GM21423 (cell line): ENCODE results near the gene RASA1.
A peak's percentile ranks its signal among the peaks of the same experiment; 100 is the strongest.

Experiments
- ATAC-seq: cut with Tn5 transposase; IDR thresholded peaks from one replicate; pipeline ENCODE4 v1.9.1; 2021; ENCODE audit warnings: mild to moderate bottlenecking, moderate library complexity; ENCODE audit not compliant: unreplicated experiment

RASA1 gene

GRCh38 chr5:87359106-87359505 is 91.4 kb downstream of the RASA1 start:
- ATAC-seq = no peak

- ATAC-seq = no peak
Measured at GRCh38 chr5:87360132-87360531, 92.4 kb downstream of the RASA1 start.

- no peak for ATAC-seq
Measured at GRCh38 chr5:87361031-87361445, 93.4 kb downstream of the RASA1 start.

GRCh38 chr5:87361536-87362213 is 94.0 kb downstream of the RASA1 start:
- ATAC-seq = no peak

GRCh38 chr5:87367243-87367642 is 99.6 kb downstream of the RASA1 start:
- ATAC-seq = no peak

GRCh38 chr5:87368601-87369000 is 100.9 kb downstream of the RASA1 start:
- no peak for ATAC-seq

- ATAC-seq = no peak
Measured at GRCh38 chr5:87369431-87369830, 101.7 kb downstream of the RASA1 start.

- ATAC-seq = no peak
Measured at GRCh38 chr5:87372705-87373104, 105.0 kb downstream of the RASA1 start.

GRCh38 chr5:87382224-87382623 is 114.5 kb downstream of the RASA1 start:
- ATAC-seq = no peak

- no peak for ATAC-seq
Measured at GRCh38 chr5:87383216-87383615, 115.5 kb downstream of the RASA1 start.

GRCh38 chr5:87385802-87386201 is 118.1 kb downstream of the RASA1 start:
- ATAC-seq = no peak

- no peak for ATAC-seq
Measured at GRCh38 chr5:87388129-87388528, 120.4 kb downstream of the RASA1 start.

GRCh38 chr5:87389296-87390034 is 121.8 kb downstream of the RASA1 start:
- no peak for ATAC-seq

GRCh38 chr5:87390075-87390474 is 122.4 kb downstream of the RASA1 start:
- ATAC-seq = peak; percentile 49

- no peak for ATAC-seq
Measured at GRCh38 chr5:87390576-87391199, 123.0 kb downstream of the RASA1 start.

GRCh38 chr5:87392170-87392569 is 124.5 kb downstream of the RASA1 start:
- ATAC-seq = no peak

- no peak for ATAC-seq
Measured at GRCh38 chr5:87392801-87393200, 125.1 kb downstream of the RASA1 start.

- ATAC-seq = no peak
Measured at GRCh38 chr5:87393331-87393730, 125.6 kb downstream of the RASA1 start.

GRCh38 chr5:87394411-87395165 is 126.9 kb downstream of the RASA1 start:
- ATAC-seq = no peak

GRCh38 chr5:87398981-87399614 is 131.4 kb downstream of the RASA1 start:
- no peak for ATAC-seq

- no peak for ATAC-seq
Measured at GRCh38 chr5:87399720-87400119, 132.0 kb downstream of the RASA1 start.
